Right forelimb (tissue), 1 donor: Measurements from ENCODE around the gene SLC23A2.
"Not testable (repeated sequence)": the region's sequence is repeated elsewhere in the genome, so short reads cannot be mapped to it uniquely, and the experiment has no call there.

Experiments used
- DNase-seq: peaks from one replicate; pipeline ENCODE4 v3.0.0-alpha.2; 2018

Gene SLC23A2

GRCh38 chr20:5001174-5002076 lies at the start of gene SLC23A2:
Gene SLC23A2 (minus strand): TSS chr20:5001510. CDS start chr20:4932562, 68,948 bp downstream.
- peak; percentile 60 for DNase-seq

GRCh38 chr20:5046656-5047339 lies 45.5 kb upstream of the SLC23A2 start:
- DNase-seq: no peak

GRCh38 chr20:5045906-5046305 lies 44.6 kb upstream of the SLC23A2 start:
- no peak for DNase-seq

GRCh38 chr20:5044075-5044620 lies 42.8 kb upstream of the SLC23A2 start:
- no peak for DNase-seq

- no peak for DNase-seq
Observed at GRCh38 chr20:5041433-5041832, 40.1 kb upstream of the SLC23A2 start.

GRCh38 chr20:5040345-5040744 lies 39.0 kb upstream of the SLC23A2 start:
- no peak for DNase-seq

- DNase-seq: no peak
Observed at GRCh38 chr20:5039889-5040288, 38.6 kb upstream of the SLC23A2 start.

- DNase-seq: no peak
Observed at GRCh38 chr20:5039255-5039657, 37.9 kb upstream of the SLC23A2 start.

GRCh38 chr20:5036828-5037227 lies 35.5 kb upstream of the SLC23A2 start:
- DNase-seq: no peak

- not testable (repeated sequence) for DNase-seq
Observed at GRCh38 chr20:5035518-5035917, 34.2 kb upstream of the SLC23A2 start.

GRCh38 chr20:5033566-5033965 lies 32.3 kb upstream of the SLC23A2 start:
- no peak for DNase-seq

- not testable (repeated sequence) for DNase-seq
Observed at GRCh38 chr20:5031701-5032100, 30.4 kb upstream of the SLC23A2 start.

GRCh38 chr20:5031206-5031557 lies 29.9 kb upstream of the SLC23A2 start:
- DNase-seq: no peak

- no peak for DNase-seq
Observed at GRCh38 chr20:5030348-5031205, 29.3 kb upstream of the SLC23A2 start.

GRCh38 chr20:5028258-5029059 lies 27.1 kb upstream of the SLC23A2 start:
- not testable (repeated sequence) for DNase-seq

GRCh38 chr20:5024982-5025381 lies 23.7 kb upstream of the SLC23A2 start:
- DNase-seq: no peak

- DNase-seq: no peak
Observed at GRCh38 chr20:5024103-5024502, 22.8 kb upstream of the SLC23A2 start.

- not testable (repeated sequence) for DNase-seq
Observed at GRCh38 chr20:5023171-5023570, 21.9 kb upstream of the SLC23A2 start.

GRCh38 chr20:5020760-5021159 lies 19.4 kb upstream of the SLC23A2 start:
- no peak for DNase-seq

- DNase-seq: no peak
Observed at GRCh38 chr20:5013682-5014447, 12.6 kb upstream of the SLC23A2 start.

- DNase-seq: no peak
Observed at GRCh38 chr20:5008759-5009158, 7.4 kb upstream of the SLC23A2 start.
